ENCODE measurements around the gene AGAP1. TPM values are rescaled to one million over a fixed set of nuclear protein-coding genes. Genes with fewer than 3 reads are reported as not detected.

AGAP1 gene
- polyA plus RNA-seq, 4 donors = 9.8 to 19.2 (median 15.5) TPM

GRCh38 chr2:235649418-235649817 lies 155.6 kb downstream of the AGAP1 start:
- Histone ChIP-seq H3K4me3 (ENCODE audit: low read depth in 1 of 3, low read length in 3 of 3) (no peak overlapping the region), H3K36me3 (ENCODE audit: control insufficient read depth in 3 of 3, insufficient read depth in 2 of 3, low read depth in 1 of 3, low read length in 3 of 3) (peaks cover 0 to 5% (median 0%) of the 10 kb centered on the region in 3 donors), H3K9me3 (ENCODE audit: control insufficient read depth in 2 of 2, insufficient read depth in 1 of 2, low read depth in 1 of 2, low read length in 1 of 2) (peaks cover 0 to 3% of the 10 kb centered on the region in 2 donors), H3K4me1 (ENCODE audit: control insufficient read depth in 3 of 3, insufficient read depth in 2 of 3, low read depth in 1 of 3, low read length in 2 of 3) (no peaks in the 10 kb centered on the region), H3K27ac (ENCODE audit: low read depth in 1 of 3, low read length in 2 of 3) (no peak overlapping the region), H3K27me3 (ENCODE audit: control insufficient read depth in 3 of 3, insufficient read depth in 3 of 3, low read length in 3 of 3) (no peaks in the 10 kb centered on the region)
- 74 to 84% (median 79%) methylated on average over 9 of the region's 9 CpGs for WGBS, 3 donors
- FAIRE-seq (no peak), DNase-seq (no peak)

GRCh38 chr2:235651643-235652042 lies 157.8 kb downstream of the AGAP1 start:
- H3K27me3 ChIP-seq (ENCODE audit: control insufficient read depth in 3 of 3, insufficient read depth in 3 of 3, low read length in 3 of 3) = no peaks in the 10 kb centered on the region

GRCh38 chr2:235654103-235654813 lies 160.4 kb downstream of the AGAP1 start:
- H3K36me3 ChIP-seq (ENCODE audit: control insufficient read depth in 3 of 3, insufficient read depth in 2 of 3, low read depth in 1 of 3, low read length in 3 of 3) = no peaks in the 10 kb centered on the region
- no peak overlapping the region for H3K4me3 ChIP-seq (ENCODE audit: low read depth in 1 of 3, low read length in 3 of 3)
- H3K27ac ChIP-seq (ENCODE audit: low read depth in 1 of 3, low read length in 2 of 3) = no peak overlapping the region
- no peaks in the 10 kb centered on the region for H3K9me3 ChIP-seq (ENCODE audit: control insufficient read depth in 2 of 2, insufficient read depth in 1 of 2, low read depth in 1 of 2, low read length in 1 of 2)
- H3K27me3 ChIP-seq (ENCODE audit: control insufficient read depth in 3 of 3, insufficient read depth in 3 of 3, low read length in 3 of 3) = no peaks in the 10 kb centered on the region
- peaks cover 9 to 15% (median 11%) of the 10 kb centered on the region in 3 donors for H3K4me1 ChIP-seq (ENCODE audit: control insufficient read depth in 3 of 3, insufficient read depth in 2 of 3, low read depth in 1 of 3, low read length in 2 of 3)
- DNase-seq (no peak), FAIRE-seq (no peak)
- WGBS, 3 donors = 67 to 76% (median 75%) methylated on average over 9 of the region's 9 CpGs

More at GRCh38 chr2:235651643-235652042, 157.8 kb downstream of the AGAP1 start:
- H3K36me3 ChIP-seq (ENCODE audit: control insufficient read depth in 3 of 3, insufficient read depth in 2 of 3, low read depth in 1 of 3, low read length in 3 of 3) = peaks cover 0 to 3% (median 0%) of the 10 kb centered on the region in 3 donors
- H3K27ac ChIP-seq (ENCODE audit: low read depth in 1 of 3, low read length in 2 of 3) = no peak overlapping the region
- FAIRE-seq = no peak
- DNase-seq = no peak
- no peaks in the 10 kb centered on the region for H3K4me1 ChIP-seq (ENCODE audit: control insufficient read depth in 3 of 3, insufficient read depth in 2 of 3, low read depth in 1 of 3, low read length in 2 of 3)
- H3K9me3 ChIP-seq (ENCODE audit: control insufficient read depth in 2 of 2, insufficient read depth in 1 of 2, low read depth in 1 of 2, low read length in 1 of 2) = peaks cover 0 to under 1% of the 10 kb centered on the region in 2 donors
- H3K4me3 ChIP-seq (ENCODE audit: low read depth in 1 of 3, low read length in 3 of 3) = no peak overlapping the region
- WGBS, 3 donors = 82 to 90% (median 83%) methylated on average over 7 of the region's 7 CpGs

- Histone ChIP-seq H3K4me3 (ENCODE audit: low read depth in 1 of 3, low read length in 3 of 3) (no peak overlapping the region), H3K27ac (ENCODE audit: low read depth in 1 of 3, low read length in 2 of 3) (peak overlapping the region; percentile 32 to 60 (median 36)), H3K9me3 (ENCODE audit: control insufficient read depth in 2 of 2, insufficient read depth in 1 of 2, low read depth in 1 of 2, low read length in 1 of 2) (no peaks in the 10 kb centered on the region), H3K4me1 (ENCODE audit: control insufficient read depth in 3 of 3, insufficient read depth in 2 of 3, low read depth in 1 of 3, low read length in 2 of 3) (peaks cover 15 to 39% (median 15%) of the 10 kb centered on the region in 3 donors), H3K36me3 (ENCODE audit: control insufficient read depth in 3 of 3, insufficient read depth in 2 of 3, low read depth in 1 of 3, low read length in 3 of 3) (no peaks in the 10 kb centered on the region), H3K27me3 (ENCODE audit: control insufficient read depth in 3 of 3, insufficient read depth in 3 of 3, low read length in 3 of 3) (no peaks in the 10 kb centered on the region)
- WGBS, 3 donors = 6 to 18% (median 12%) methylated on average over 20 of the region's 20 CpGs
- FAIRE-seq (no peak), DNase-seq (peak; percentile 46 to 65)
Measured at GRCh38 chr2:235658351-235659174, 164.7 kb downstream of the AGAP1 start.

GRCh38 chr2:235659767-235660322 lies 166.0 kb downstream of the AGAP1 start:
- Histone ChIP-seq H3K4me3 (ENCODE audit: low read depth in 1 of 3, low read length in 3 of 3) (no peak overlapping the region), H3K27ac (ENCODE audit: low read depth in 1 of 3, low read length in 2 of 3) (peak overlapping the region in 1 of 3 donors; percentile 11), H3K4me1 (ENCODE audit: control insufficient read depth in 3 of 3, insufficient read depth in 2 of 3, low read depth in 1 of 3, low read length in 2 of 3) (peaks cover 15 to 39% (median 15%) of the 10 kb centered on the region in 3 donors), H3K9me3 (ENCODE audit: control insufficient read depth in 2 of 2, insufficient read depth in 1 of 2, low read depth in 1 of 2, low read length in 1 of 2) (no peaks in the 10 kb centered on the region), H3K27me3 (ENCODE audit: control insufficient read depth in 3 of 3, insufficient read depth in 3 of 3, low read length in 3 of 3) (no peaks in the 10 kb centered on the region), H3K36me3 (ENCODE audit: control insufficient read depth in 3 of 3, insufficient read depth in 2 of 3, low read depth in 1 of 3, low read length in 3 of 3) (no peaks in the 10 kb centered on the region)
- no peak for DNase-seq
- WGBS, 3 donors = 45 to 57% (median 54%) methylated on average over 7 of the region's 7 CpGs
- no peak for FAIRE-seq

GRCh38 chr2:235660484-235661082 lies 166.7 kb downstream of the AGAP1 start:
- no peak for DNase-seq
- Histone ChIP-seq H3K9me3 (ENCODE audit: control insufficient read depth in 2 of 2, insufficient read depth in 1 of 2, low read depth in 1 of 2, low read length in 1 of 2) (no peaks in the 10 kb centered on the region), H3K4me3 (ENCODE audit: low read depth in 1 of 3, low read length in 3 of 3) (no peak overlapping the region), H3K27me3 (ENCODE audit: control insufficient read depth in 3 of 3, insufficient read depth in 3 of 3, low read length in 3 of 3) (no peaks in the 10 kb centered on the region), H3K4me1 (ENCODE audit: control insufficient read depth in 3 of 3, insufficient read depth in 2 of 3, low read depth in 1 of 3, low read length in 2 of 3) (peaks cover 15 to 40% (median 22%) of the 10 kb centered on the region in 3 donors), H3K36me3 (ENCODE audit: control insufficient read depth in 3 of 3, insufficient read depth in 2 of 3, low read depth in 1 of 3, low read length in 3 of 3) (no peaks in the 10 kb centered on the region), H3K27ac (ENCODE audit: low read depth in 1 of 3, low read length in 2 of 3) (peak overlapping the region in 1 of 3 donors; percentile 52)
- no peak for FAIRE-seq
- 37 to 70% (median 53%) methylated on average over 9 of the region's 9 CpGs for WGBS, 3 donors

GRCh38 chr2:235661167-235661937 lies 167.5 kb downstream of the AGAP1 start:
- H3K4me1 ChIP-seq (ENCODE audit: control insufficient read depth in 3 of 3, insufficient read depth in 2 of 3, low read depth in 1 of 3, low read length in 2 of 3) = peaks cover 15 to 48% (median 22%) of the 10 kb centered on the region in 3 donors
- H3K36me3 ChIP-seq (ENCODE audit: control insufficient read depth in 3 of 3, insufficient read depth in 2 of 3, low read depth in 1 of 3, low read length in 3 of 3) = no peaks in the 10 kb centered on the region
- FAIRE-seq (no peak), DNase-seq (peak; percentile 82)
- peak overlapping the region in 1 of 3 donors; percentile 52 for H3K27ac ChIP-seq (ENCODE audit: low read depth in 1 of 3, low read length in 2 of 3)
- H3K27me3 ChIP-seq (ENCODE audit: control insufficient read depth in 3 of 3, insufficient read depth in 3 of 3, low read length in 3 of 3) = no peaks in the 10 kb centered on the region
- WGBS, 3 donors = 35 to 56% (median 50%) methylated on average over 17 of the region's 17 CpGs
- H3K9me3 ChIP-seq (ENCODE audit: control insufficient read depth in 2 of 2, insufficient read depth in 1 of 2, low read depth in 1 of 2, low read length in 1 of 2) = no peaks in the 10 kb centered on the region
- no peak overlapping the region for H3K4me3 ChIP-seq (ENCODE audit: low read depth in 1 of 3, low read length in 3 of 3)
